Lower leg skin (tissue), 3 donors: ENCODE results near the gene JPH3.

Experiments
- CTCF ChIP-seq, 3 donors: fragments of 450-650 bp; IDR thresholded peaks; one replicate each; pipeline ENCODE4 v1.5.1; 2016; ENCODE audit warnings: antibody characterized with exemption in 3 of 3, mild to moderate bottlenecking in 3 of 3, moderate library complexity in 2 of 3
- POLR2A ChIP-seq, 2 donors: fragments of 450-650 bp; IDR thresholded peaks; one replicate each; pipeline ENCODE4 v1.6.1; 2016 to 2017; ENCODE audit warnings: antibody characterized with exemption in 2 of 2, mild to moderate bottlenecking in 1 of 2, moderate library complexity in 1 of 2

GRCh38 chr16:87698241-87698640, 95.9 kb downstream of the JPH3 start:
- TF ChIP-seq CTCF (IDR thresholded peaks at IDR 0.05) (no peak), POLR2A (IDR thresholded peaks at IDR 0.05) (no peak)
